Measurements from ENCODE around the gene AVPI1.
"Not testable (repeated sequence)": the region's sequence is repeated elsewhere in the genome, so short reads cannot be mapped to it uniquely, and the experiment has no call there.

AVPI1 gene

GRCh38 chr10:97711640-97712572 lies 24.9 kb upstream of the AVPI1 start:
- no peak for DNase-seq

- peak; percentile 57 for DNase-seq
Measured at GRCh38 chr10:97708976-97709946, 22.2 kb upstream of the AVPI1 start.

- no peak for DNase-seq
Measured at GRCh38 chr10:97708167-97708566, 21.1 kb upstream of the AVPI1 start.

DNA sequence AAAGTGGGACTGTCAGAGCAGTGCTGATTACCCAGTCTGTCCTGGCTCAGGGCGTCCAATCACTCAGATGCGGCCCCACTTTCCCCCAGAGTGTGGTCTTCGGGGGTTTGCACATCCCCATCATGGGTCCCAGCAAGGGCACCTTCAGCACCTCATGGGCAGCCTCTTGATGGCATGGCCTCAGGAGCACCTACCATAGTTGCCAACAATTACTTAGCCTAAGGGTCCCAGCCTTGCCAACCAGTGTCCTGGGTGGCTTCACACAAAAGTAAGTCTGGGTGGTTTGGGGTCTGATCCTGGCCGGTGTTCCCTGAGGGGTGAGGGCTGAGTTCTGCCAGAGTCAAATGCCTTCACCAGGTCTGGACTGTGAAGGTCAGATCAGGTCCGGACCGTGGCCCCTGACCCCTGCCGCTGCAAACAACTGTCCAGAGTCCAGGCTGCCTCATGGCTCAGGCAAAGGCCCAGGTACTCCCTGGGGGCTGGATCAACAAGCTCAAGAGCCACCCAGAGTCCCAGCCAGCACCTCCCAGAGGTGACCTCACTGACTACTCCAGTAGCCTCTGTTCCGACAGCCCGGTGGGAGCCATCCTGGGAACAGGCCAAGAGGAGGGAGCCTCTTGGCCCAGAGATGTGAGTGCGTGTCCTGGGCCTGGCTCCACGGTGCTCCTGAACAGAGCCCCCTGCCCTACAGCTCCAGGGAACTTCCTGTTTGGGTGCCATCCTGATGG lies 20.3 kb upstream of the AVPI1 start:
- DNase-seq: no peak

GRCh38 chr10:97705006-97705670 lies 18.1 kb upstream of the AVPI1 start:
- no peak for DNase-seq

DNA sequence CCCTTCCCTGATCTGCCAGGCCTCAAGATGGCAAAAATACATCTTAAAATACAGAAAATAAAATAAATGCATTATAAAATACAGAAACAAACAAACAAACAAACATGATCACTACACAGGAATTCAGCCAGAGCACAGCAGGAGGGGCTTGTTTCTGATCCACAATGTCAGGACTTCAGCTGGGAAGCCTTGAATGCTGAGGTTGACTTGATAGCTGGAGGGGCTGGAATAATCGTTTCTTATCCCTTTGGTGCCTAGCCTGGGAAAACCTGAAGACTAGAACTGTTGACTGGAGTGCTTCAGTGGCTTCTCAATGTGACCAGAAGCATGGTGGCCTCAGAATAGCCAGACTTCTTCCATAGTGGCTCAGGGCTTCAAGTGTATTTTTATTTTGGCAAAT lies 17.3 kb upstream of the AVPI1 start:
- no peak for DNase-seq

GRCh38 chr10:97703398-97704067 lies 16.5 kb upstream of the AVPI1 start:
- DNase-seq: no peak

DNA sequence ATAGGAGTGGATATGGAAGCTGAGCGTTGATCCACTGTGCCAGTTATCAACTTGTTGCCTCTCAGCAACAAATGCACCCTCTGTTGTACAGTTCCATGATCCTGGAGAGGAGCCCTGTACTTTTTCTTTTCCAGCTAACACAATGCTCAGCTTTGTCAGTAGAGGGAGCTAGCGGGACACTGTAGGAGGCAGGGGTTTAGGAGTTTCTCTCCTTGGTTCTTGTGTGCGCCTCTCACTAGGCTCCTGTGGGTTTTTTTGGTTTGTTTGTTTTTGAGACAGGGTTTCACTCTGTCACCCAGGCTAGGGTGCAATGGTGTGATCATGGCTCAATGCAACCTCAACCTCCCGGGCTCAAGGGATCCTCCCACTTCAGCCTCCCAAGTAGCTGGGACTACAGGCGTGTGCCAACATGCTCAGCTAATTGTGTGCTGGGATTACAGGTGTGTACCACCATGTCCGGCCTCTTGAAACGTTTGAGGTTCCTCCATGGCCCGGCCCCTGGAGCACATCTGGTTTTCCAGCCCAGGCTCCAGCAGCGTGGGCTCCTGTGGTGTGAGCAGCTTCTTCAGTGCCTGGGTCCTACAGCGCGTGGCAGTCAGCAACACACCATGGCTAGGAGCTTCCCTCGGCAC lies 14.5 kb upstream of the AVPI1 start:
- peak; percentile 54 for DNase-seq

- DNase-seq: not testable (repeated sequence)
Measured at GRCh38 chr10:97698072-97698655, 11.1 kb upstream of the AVPI1 start.

DNA sequence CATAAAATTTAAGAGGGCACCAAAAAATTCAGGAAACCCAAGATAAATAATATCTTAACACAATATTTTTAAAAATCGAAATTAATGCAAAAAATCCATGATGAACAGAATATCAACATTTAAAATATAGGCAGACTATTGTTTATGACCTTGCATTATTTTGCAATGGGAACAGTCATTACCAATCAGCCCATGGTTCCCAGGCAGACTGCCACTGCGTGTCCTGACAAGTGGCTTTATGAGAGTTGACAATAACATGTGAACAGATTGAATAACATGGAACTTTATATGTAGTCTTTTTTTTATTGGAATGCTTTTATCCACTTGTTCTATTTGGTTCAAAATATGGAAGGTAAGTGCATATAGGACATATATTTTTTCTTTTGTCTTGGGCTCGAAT lies 3.1 kb upstream of the AVPI1 start:
- no peak for DNase-seq

DNA sequence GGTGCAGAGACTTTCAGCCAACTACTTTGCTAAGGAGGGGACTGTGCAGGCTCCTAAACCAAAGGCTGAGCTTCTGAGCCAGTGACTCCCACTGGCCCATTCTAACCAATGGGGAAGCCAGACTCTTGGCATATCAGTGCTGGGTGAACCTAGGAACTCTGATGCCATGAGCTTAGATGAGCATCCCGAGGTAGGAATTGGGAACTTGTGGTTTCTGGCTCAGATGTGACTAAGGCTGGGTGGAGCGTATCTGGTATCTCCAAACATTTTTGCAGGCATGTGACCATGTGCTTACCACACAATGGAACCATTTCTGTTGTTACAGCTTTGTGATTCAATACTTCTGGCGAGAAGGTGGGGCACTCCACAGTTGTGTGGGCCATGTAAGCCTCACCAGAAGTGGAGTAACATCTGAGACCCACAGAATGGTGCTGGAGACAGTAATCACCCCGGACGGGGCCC lies 2.5 kb upstream of the AVPI1 start:
- peak; percentile 100 for DNase-seq

GRCh38 chr10:97687785-97688781 lies 1.0 kb upstream of the AVPI1 start:
- DNase-seq: peak; percentile 18

DNA sequence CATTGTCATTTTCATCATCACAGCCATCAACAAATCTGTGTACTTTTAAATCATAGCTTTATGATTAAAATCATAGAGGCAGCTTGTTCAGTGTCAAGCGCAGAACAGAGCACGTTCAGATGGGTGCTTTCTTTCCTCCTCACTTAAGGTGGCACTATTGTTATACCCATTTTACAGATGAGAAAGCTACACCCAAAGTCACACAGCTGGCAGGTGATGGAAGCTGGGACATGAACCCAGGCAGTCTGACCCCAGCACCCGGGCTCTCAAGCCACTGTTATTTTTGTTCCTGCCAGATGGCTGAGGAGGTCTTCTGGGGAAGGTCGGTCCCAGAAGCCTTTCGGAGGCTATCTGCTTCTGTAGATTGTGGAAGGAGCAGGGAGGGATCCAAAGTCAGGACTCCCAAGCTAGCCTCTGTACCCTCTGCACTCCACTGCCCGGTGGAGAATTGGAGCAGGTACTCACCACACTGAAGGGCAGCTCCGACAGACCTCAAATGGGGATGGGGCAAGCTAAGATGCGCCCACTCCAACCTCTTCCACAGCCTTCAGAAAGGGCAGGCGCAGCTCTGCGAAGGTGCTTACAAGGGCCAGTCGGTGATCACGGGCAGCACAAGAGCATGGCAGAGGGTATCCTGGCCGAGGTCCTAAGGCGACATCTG lies 610 bp downstream of the AVPI1 start:
- DNase-seq: no peak

DNA sequence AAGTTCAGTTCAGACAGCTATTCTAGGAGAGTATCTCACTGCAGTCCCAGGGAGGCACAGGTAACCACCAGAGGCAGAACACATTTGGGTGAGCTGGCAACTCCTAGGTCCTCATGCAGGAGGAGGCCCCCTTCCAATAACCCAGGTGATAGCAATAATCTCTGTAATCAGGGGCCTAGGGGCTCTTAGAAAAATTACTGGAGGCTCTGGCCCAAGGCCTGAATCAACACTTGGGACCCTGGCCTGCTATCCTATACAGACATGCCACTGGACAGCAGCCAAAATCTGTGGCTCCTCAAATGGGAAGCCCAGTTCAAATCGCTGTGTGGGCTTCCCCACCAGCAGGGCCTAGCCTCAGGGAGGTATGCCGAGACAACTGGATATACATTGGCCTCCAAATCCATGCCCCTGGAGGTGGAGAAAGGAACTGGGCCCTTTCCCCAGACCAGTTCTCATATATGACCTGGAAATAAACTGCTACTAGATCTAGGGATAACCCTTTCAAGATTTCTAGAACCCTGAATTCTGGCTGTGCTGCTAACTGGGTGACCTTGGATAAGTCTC lies 1.6 kb downstream of the AVPI1 start:
- DNase-seq: peak; percentile 63

DNA sequence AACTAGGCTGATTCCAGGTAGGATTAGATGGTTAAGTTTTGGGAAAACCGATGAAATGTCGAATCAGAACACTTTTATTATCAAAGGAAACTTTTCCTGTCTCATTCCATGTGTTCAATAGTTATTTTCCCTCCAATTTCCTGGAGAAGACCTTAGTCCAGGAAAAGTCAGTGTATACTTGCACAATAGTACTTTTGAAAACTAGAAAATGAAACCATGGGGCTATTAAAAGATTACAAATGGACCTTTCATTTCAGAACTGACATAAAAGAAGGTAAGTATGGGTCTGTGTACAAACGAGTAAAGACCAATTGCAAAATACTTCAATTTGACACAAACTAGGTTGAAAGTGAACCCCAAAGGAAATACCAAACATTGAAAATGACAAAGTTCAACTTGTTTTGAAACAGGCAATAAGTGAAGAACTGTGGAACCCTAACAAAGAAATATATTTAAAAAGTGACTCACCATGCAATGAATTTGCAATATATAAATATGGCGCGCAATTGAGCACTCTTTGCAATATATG lies 2.1 kb downstream of the AVPI1 start:
- DNase-seq: no peak

DNA sequence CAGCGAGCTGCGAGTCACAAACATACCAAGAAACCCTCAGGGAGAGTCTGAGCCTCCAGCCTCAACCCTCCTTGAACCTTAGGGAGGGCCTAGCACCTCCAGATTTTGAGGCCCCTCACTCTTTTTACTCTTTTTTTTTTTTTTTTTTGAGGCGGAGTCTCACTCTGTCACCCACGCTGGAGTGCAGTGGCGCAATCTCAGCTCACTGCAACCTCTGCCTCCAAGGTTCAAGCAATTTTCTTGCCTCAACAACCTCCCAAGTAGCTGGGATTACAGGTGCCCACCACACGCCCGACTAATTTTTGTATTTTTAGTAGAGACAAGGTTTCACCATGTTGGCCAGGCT lies 2.7 kb downstream of the AVPI1 start:
- not testable (repeated sequence) for DNase-seq

DNA sequence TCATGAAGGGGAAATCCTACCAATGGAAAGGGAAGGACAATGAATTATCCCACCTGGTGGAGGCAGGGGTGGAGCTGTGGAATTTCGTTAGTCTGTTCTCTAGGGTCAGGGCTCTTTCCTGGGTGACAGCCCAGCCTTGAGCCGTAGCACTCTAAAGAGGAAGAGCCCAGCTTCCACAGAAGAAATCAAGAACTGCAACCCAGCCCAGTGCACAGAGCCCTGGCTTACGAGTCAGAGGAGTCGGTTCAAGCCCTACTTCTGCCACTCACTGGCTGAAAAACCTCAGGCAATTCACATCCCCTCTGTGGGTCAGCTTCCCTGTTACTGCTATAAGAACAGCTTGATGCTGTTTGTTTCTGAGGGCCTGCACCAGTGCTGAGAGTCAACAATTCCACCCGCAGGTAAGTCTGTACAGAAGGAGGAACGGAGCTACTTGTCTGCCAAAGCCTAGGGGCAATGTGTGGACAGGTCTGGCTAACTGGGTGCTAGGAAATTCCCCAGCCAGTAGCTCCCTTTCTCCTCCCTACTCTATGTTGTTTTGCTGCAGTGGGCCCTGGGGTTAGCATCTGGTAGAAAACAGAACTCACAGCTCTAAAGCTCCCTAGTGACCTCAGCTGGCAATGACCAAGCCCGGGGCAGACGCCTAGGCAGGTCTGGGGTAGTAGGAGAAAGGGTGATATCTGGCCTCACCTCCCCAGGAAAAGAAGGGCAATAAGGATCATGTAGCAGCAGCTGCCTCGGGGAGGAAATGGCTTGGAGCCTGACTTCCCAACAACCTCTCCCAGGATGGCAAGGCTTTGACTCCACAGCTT lies 3.3 kb downstream of the AVPI1 start:
- peak; percentile 48 for DNase-seq

Measured in NCI-H226 (cell line).